GM06990 (cell line): ENCODE results near the gene SPATA3.

Experiments used
- DNase-seq: peaks from one replicate; pipeline ENCODE4 v3.0.0-alpha.2; 2011; ENCODE audit not compliant: insufficient read length; ENCODE audit errors: extremely low read depth
- H3K27me3 ChIP-seq: replicated peaks from 2 replicates; pipeline ENCODE4 v1.6.0; 2011; ENCODE audit warnings: low read length; ENCODE audit not compliant: control insufficient read depth, insufficient read depth
- H3K36me3 ChIP-seq: 2 replicates; pipeline ENCODE4 v1.5.1; 2011; ENCODE audit warnings: low read length; ENCODE audit not compliant: control insufficient read depth, insufficient read depth
- H3K4me3 ChIP-seq: replicated peaks from 2 replicates; pipeline ENCODE4 v1.5.1; 2011; ENCODE audit warnings: low read depth, mild to moderate bottlenecking, control low read depth, low read length
- CTCF ChIP-seq: IDR thresholded peaks from 2 replicates; pipeline ENCODE4 v1.5.1; 2011; ENCODE audit warnings: low read length, control low read depth, mild to moderate bottlenecking, inconsistent platforms; ENCODE audit not compliant: insufficient read depth, poor library complexity, severe bottlenecking

SPATA3 gene

GRCh38 chr2:230985519-230986231 is 10.2 kb upstream of the SPATA3 start:
- Histone ChIP-seq H3K27me3 (no peaks in the 10 kb centered on the region), H3K4me3 (peak overlapping the region; percentile 57), H3K36me3 (0 out of 2 replicates have a peak, but pooled peaks cover 1% of the 10 kb centered on the region)
- DNase-seq, result peak; percentile 70
- TF ChIP-seq CTCF, result no peak

GRCh38 chr2:230986520-230987136 is 9.3 kb upstream of the SPATA3 start:
- no peak for TF ChIP-seq CTCF
- Histone ChIP-seq H3K27me3 (no peaks in the 10 kb centered on the region), H3K36me3 (0 out of 2 replicates have a peak, but pooled peaks cover 1% of the 10 kb centered on the region), H3K4me3 (peak overlapping the region; percentile 57)
- no peak for DNase-seq

- Histone ChIP-seq H3K36me3 (no peaks in the 10 kb centered on the region), H3K27me3 (no peaks in the 10 kb centered on the region), H3K4me3 (peak overlapping the region; percentile 57)
- DNase-seq, result peak; percentile 85
- TF ChIP-seq CTCF, result peak; percentile 95
These were observed 8.5 kb upstream of the SPATA3 start for GRCh38 chr2:230987137-230988020.

- Histone ChIP-seq H3K27me3 (no peaks in the 10 kb centered on the region), H3K36me3 (no peaks in the 10 kb centered on the region), H3K4me3 (no peak overlapping the region)
- no peak for TF ChIP-seq CTCF
- DNase-seq, result no peak
These were observed 6.2 kb upstream of the SPATA3 start for GRCh38 chr2:230989731-230990130.

- Histone ChIP-seq H3K27me3 (no peaks in the 10 kb centered on the region), H3K36me3 (no peaks in the 10 kb centered on the region), H3K4me3 (no peak overlapping the region)
- no peak for DNase-seq
- no peak for TF ChIP-seq CTCF
These were observed 5.6 kb upstream of the SPATA3 start for GRCh38 chr2:230990131-230990898.
